DMS153 treated with DMSO at 0.1 percent for 48 hours (cell line): ENCODE measurements around the gene APOOL.
"Not testable (repeated sequence)": the region's sequence is repeated elsewhere in the genome, so short reads cannot be mapped to it uniquely, and the experiment has no call there.

Experiments
- DNase-seq: peaks from one replicate; lab custom pipeline; 2025; ENCODE audit not compliant: unreplicated experiment; lab: John Stamatoyannopoulos, UW

APOOL gene

GRCh38 chrX:85003655-85004244 is at the start of gene APOOL:
Gene APOOL (plus strand): TSS chrX:85003877. CDS start chrX:85003913, 36 bp downstream.
- peak; percentile 38 for DNase-seq

- DNase-seq = no peak
Measured at GRCh38 chrX:84956304-84956703, 47.4 kb upstream of the APOOL start.

DNA sequence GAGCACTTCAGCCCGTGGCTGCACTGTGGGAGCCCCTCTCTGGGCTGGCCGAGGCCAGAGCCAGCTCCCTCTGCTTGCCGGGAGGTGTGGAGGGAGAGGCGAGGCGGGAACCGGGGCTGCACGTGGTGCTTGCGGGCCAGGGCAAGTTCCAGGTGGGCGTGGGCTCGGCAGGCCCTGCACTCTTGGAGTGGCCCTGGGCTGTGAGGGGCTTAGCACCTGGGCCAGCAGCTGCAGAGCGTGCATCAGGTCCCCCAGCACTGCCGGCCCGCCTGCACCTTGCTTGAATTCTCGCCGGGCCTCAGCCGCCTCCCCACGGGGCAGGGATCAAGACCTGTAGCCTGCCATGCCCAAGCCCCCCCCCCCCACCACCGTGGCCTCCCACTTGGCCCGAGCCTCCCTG is 28.9 kb upstream of the APOOL start:
- DNase-seq = no peak

DNA sequence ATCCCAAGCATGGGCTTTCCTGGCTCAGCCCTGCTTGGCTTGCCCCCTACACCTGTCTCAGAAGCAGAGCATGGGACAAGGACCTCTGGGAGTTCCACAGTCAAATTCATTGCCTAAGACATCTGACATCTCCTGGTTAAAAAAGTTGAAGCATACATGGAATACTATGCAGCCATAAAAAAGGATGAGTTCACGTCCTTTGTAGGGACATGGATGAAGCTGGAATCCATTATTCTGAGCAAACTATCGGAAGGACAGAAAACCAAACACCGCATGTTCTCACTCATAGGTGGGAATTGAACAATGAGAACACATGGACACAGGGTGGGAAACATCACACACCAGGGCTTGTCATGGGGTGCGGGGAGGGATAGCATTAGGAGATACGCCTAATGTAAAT is 11.9 kb upstream of the APOOL start:
- not testable (repeated sequence) for DNase-seq

DNA sequence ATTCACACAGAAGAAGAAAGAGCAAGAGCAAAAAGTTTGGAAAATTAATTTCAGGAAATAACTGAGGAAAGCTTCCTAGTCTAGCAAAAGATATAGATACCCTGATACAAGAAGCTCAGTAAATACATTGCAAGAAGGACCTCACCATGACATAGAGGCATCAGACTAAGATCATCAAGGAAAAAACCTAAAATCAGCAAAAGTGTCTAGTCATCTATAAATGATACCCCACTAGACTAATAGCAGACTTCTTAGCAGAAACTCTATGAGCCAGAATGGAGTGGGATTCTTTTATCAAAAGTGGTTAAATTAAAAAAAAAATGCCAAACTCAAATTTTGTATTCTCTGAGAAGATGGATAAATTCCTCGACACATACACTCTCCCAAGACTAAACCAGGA is 10.5 kb upstream of the APOOL start:
- no peak for DNase-seq

DNA sequence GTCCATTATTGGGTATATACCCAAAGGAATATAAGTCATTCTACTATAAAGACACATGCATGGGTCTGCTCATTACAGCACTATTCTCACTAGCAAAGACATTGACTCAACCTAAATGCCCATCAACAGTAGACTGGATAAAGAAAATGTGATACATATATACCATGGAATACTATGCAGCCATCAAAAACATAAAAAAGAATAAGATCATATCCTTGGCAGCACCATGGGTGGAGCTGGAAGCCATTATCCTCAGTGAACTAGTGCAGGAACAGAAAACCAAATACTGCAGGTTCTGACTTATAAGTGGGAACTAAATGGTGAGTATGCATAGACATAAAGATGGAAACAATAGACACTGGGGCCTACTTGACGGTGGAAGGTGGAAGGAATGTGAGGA is 2.3 kb upstream of the APOOL start:
- no peak for DNase-seq

DNA sequence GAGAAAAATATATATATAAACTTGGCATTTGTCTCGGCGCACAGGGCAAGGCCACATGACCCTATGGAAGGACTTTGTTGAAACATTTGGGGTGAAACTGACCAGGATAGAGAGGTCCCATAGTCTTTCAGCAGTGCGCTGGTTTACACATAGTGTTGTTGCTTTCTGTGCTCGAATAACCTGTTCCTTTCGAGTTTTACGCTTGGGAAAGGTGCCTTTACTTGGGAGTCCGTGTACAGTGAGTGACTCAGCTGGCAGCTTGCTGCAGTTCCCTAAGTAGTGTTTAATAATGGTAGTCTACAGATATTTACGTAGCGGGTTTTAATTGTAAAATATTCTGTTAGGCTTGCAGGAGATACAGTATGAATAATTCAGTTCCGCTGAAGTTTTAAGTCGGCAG is 578 bp downstream of the APOOL start:
- no peak for DNase-seq

DNA sequence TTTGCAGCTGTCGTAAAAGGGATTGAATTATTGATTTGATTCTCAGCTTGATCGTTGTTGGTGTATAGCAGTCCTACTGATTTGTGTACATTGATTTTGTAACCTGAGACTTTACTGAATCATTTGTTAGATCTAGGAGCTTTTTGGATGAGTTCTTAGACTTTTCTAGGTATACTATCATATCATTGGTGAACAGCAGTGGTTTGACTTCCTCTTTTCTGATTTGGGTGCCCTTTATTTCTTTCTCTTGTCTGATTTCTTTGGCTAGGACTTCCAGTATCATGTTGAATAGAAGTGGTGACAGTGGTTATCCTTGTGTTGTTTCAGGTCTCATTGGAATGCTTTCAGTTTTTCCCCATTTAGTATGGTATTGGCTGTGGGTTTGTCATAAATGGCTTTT is 8.4 kb downstream of the APOOL start:
- DNase-seq = no peak

DNA sequence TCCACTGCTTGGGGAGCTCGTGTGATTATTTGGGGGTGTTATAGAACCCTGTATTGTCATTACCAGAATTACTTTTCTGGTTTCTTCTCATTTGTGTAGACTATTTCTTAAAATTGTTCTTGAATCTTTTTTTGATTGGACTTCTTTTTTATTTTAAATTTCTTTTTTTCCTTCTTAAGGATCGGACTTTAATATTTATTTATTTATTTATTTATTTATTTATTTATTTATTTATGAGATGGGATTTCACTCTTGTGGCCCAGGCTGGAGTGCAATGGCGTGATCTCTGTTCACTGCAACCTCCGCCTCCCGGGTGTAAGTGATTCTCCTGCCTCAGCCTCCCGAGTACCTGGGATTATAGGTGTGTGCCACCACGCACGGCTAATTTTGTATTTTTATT is 11.7 kb downstream of the APOOL start:
- not testable (repeated sequence) for DNase-seq

DNA sequence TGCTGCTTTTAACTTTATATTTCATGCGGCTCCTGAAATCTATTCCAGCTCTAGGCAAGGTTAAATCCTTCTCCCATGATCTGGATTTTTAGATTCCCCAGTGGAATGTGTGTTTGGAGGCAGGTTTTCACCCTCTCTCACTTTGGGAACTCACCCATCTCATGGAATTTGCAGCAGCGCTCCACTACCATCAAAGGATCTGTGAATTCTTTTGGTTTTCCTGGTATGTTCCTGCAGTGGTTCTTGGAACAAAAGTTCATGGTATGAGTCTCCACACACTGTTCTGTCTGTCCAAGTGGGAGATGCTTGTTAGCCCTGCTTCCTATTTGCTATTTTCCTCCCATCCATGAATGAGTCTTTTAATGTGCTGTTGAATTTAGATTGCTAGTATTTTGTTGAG is 14.0 kb downstream of the APOOL start:
- DNase-seq = no peak

GRCh38 chrX:85018471-85018870 is 14.8 kb downstream of the APOOL start:
- no peak for DNase-seq

DNA sequence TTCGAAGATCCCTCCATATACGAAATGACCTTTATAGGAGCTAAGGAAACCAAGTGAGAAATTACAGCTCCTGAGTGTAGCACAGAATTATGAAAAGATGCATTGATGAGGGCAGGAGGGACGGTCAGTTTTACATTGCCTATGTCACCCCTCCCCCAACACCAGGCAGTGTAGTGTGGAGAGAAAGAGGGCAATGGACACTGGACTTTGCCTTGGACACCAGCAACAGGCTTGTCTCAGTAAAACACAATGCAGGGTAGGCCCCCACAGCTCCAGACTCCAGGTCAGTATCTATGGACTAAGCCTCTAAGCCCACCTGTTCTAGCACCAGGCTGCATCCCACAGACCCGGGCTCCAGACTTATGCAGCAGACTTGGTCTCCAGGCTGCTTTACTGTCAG is 16.5 kb downstream of the APOOL start:
- no peak for DNase-seq

DNA sequence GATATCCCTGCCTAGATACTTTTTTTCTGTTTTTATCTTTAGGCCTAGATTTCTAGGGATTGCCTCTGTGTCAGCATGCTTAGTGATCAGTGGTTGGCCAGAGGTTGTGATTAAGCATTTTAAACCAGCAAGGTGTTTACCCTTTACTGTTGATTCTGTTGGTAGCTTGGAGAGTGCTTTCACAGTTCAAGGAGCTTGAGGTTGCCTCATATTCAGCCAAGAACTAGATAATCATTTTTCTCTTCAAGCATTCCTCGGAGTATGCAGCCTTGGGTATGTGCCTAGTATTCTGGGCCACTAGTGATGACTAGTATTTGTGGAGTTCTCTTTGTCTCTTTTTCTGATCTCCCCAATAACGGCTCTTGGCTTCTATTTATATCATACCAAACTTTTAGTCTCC is 20.4 kb downstream of the APOOL start:
- DNase-seq = no peak

DNA sequence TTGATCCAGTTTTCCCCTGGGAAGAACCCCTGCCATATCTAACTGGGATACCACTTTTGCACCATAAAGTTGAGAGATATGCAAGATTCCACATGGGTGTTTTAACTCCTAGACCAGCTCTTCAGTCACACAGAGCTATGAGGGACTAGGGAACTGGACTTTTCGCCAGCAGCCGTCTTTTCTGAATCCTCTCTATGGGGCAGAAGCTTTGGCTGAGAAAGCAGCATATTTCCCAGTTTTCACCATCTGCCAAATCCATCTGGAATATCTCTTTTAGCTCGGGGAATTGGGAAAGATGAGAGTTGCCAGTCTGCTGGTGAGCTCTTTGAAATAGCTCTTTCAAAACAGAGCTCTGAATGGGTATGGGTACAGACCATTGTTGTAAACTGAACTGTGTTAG is 20.9 kb downstream of the APOOL start:
- no peak for DNase-seq

GRCh38 chrX:85026170-85026569 is 22.5 kb downstream of the APOOL start:
- no peak for DNase-seq

GRCh38 chrX:85029043-85029442 is 25.4 kb downstream of the APOOL start:
- no peak for DNase-seq

DNA sequence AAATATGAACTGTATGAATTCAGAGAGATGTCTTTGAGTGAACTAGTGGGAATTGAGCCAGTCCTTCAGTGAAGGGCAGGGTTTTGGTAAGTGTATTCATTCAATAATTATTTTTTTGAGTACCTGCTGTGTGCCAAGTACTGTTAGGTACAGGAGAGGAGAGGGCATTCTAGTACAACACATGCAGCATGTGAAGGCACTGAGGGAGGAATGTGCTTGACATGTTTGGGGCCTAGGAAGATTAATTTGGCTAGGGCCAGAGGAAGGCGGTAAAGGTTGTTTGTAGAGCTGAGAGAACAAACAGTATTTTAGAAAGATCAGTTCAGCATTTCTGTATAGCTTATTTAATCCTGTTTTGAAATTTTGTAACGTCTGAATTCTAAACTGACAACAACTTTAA is 27.8 kb downstream of the APOOL start:
- DNase-seq = no peak

- DNase-seq = no peak
Measured at GRCh38 chrX:85037114-85037513, 33.4 kb downstream of the APOOL start.

- DNase-seq = no peak
Measured at GRCh38 chrX:85051627-85052026, 48.0 kb downstream of the APOOL start.

- no peak for DNase-seq
Measured at GRCh38 chrX:85052205-85052604, 48.5 kb downstream of the APOOL start.

DNA sequence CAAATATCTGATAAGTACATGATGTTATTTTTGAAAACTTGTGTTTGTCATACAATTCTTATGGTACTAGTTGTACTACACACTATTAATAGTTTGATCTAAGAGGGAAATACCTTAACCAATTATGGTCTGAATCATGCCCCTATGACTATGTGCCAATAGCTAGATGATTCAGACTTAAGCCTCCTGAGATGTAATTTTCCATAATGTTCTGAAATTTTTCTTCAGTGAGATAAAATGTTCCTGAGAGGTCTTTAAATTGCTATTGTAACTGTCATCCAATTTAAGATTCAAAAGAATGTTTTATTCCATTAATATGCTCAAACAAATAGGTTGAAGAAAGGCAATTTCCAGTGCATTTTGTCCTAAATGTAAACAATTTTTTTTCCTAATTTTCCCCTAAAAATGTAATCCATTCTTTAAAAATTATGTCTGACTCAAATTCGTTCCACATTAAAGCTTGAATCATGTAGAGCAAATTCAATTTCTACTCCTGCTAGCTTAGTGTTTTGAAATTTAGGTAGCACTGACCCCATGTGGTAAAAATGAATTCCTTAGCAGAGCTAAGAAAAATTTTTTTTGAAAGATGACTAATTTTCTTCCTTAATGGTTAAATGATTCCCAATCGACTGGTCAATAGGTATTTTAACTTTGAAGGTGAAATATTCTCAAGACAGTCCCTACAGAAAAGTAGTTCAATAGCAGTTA is 49.1 kb downstream of the APOOL start:
- no peak for DNase-seq

DNA sequence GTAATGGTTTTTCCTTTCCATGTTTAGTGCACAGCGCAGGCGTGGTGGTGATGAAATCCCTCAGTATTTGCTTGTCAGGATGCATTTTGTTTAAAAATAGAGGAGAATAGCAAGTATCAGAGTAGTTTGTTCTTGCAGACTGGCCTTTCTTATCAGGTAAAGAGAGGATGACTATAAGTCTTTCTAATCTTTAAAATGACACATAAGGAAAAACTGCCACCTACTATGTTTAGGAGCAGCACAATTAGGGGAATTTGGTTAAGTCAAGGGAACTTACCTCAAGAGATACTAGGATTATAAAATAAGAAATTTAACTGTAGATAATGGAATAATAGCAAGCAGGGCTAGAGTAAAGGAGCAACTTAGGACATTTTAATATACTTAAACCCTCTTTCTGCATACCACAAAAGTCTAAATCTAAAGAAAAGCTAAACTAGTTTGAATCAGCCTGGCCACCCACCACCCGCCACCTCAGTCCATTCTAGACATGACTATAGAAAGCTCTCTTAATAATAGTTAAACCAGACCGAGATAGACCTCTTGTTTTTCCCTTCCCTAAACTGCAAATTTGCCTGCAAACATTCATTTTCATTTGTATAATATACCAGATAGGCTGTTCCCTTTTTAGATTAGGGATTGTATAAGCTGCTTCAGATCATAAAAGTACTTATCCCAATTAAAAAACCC is 62.0 kb downstream of the APOOL start:
- no peak for DNase-seq
